GM19023 (cell line): ENCODE measurements around the gene NXPE3.

ENCODE experiments used
- ATAC-seq: cut with Tn5 transposase; IDR thresholded peaks from one replicate; pipeline ENCODE4 v1.9.1; 2021; ENCODE audit warnings: mild to moderate bottlenecking, moderate library complexity; ENCODE audit not compliant: unreplicated experiment

NXPE3 gene

GRCh38 chr3:101873619-101874018 is 94.6 kb downstream of the NXPE3 start:
- ATAC-seq = no peak

DNA sequence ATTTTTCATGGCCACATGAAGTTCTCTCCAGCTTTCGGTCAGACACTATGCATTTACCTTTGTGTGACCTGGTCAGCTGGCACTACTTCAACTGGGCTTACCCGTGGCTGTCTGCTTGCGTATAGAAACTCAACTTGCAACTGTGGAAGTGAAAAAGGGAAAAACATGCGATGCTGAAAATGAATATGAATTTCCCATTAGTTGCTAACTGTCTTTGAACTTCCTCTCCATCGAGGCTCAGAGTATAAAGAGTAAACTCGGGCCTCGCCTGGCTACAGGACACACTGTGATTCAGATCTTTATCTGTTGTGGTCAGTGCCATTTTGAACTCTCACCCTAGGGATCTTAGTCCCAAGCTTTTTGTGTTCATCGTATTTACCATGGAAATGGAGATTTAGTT is 97.1 kb downstream of the NXPE3 start:
- ATAC-seq = peak; percentile 50
